ENCODE measurements around the gene TLE5.
"Not testable (repeated sequence)": the region's sequence is repeated elsewhere in the genome, so short reads cannot be mapped to it uniquely, and the experiment has no call there.

The TLE5 gene

DNA sequence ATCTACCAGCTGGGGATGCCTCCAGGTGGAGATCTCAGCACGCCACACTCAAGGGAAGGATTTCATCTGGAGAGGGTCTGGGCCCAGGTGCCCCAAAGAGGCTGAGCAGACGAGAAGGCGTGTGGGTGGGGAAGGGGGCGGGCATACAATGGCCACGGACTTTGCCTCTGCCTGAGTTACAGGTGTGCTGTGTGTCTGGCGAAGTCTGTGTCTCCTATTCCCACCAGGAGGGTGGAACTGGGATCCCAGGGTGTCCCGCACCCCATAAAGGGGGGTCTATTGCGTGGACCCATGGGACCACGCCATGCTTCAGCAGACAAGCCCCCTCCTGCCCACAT is 36.8 kb downstream of the TLE5 start:
- no peak for DNase-seq (ENCODE audit: low read depth)

DNA sequence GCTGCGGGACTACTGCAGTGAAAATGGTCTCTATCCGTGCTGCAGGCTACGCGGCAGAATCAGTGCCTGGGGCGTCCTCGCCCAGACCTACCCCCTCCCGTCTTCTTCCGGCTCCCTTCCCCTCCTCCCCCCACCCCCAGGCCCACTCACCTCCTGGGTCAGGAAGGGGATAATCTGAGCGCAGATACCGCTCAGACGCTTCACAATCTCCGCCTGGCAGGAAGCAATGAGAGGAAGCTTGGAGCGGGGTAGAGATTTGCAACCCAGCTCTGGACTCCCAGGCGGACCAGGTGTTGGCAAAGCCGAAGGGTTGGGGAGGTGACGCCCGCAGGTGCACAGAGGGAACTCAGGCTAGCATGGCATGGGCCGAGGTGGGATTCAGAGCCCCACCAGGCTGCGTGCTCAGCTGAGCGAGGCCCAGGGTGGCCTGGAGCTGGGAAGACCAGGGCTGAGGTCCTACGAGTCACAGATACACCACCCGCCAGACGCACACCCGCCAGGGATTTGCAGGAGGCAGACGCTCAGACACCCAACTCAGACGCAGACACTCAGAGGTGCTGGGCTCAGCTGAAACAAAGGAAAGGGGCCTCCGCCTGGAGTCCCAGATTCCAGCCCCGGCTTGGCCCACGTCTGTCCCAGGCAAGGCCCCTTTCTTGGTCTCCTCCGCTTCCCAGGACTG is 37.3 kb downstream of the TLE5 start:
- DNase-seq (ENCODE audit: low read depth), result no peak

DNA sequence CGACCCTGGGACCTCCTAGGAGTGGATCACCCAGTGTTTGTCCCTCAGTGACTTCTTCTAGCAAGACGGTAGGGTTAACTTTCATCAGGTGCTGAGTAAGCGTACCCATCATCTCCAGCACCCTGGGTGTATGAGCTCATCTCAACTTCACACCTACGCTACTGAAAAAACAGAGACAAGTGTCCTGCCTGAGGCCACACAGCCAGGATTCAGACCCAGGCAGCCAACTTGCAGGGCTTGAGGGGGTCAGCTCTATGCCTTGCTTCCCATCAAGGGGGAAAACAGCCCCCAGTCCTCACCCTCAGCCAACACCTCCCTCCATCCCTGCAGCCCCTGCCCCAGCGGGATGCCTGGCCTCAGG is 37.8 kb downstream of the TLE5 start:
- DNase-seq (ENCODE audit: low read depth), result no peak

DNA sequence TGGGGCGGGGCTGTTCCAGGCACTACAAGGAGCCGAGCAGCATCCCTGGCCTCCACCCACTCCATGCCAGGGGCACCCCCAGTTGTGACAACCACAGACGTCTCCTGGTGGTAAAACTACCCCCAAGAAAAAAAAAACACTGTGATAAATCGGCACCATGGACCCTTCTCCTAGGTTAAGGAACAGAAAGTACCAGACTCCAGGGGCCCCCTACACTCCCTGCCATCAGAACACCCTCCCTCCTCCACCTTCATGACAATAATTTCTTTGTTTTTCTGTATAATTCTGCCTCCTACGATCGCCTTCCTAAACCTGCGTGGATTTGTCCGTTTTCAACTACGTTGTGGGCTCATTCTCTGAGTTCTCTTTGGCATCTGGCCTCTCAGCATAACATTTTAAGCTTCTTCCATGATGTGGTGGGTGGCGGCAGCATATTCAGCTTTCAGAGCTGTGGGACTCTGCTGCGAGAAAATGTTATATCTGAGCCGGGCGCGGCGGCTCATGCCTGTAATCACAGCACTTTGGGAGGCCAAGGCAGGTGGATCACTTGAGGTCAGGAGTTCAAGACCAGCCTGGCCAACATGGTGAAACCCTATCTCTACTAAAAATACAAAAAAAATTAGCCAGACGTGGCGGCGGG is 41.9 kb downstream of the TLE5 start:
- DNase-seq (ENCODE audit: low read depth), result no peak

DNA sequence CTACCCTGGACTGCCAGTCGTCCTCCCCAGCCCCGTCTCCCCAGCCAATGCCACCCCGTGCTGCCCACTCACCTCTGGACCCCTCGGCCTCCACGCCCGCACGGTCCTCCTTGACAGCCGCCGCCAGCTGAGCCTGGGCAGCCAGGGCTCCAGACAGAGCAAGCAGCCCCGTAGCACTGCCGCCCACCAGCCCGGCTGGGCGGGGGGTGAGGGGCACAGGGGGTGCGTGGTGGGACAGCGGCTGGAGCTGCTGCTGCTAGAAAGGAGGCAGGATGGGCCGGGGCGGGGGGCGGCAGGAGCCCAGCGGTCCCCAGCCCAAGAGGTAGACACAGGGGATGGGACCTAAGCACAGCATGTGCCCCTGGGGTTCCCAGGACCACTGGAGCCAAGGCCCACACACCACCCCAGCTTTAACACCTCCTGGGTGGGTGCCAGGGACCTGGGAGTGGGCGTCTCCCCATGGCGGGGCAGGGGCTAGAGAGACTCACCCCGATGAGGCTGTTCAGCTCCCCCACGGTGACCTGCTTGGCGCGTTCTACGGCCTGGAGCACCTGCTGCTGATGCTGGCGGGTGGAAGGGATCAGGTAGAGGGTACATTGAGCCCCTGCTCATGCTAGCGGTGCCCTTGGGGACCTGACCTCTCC is 43.0 kb downstream of the TLE5 start:
- DNase-seq (ENCODE audit: low read depth), result no peak

DNA sequence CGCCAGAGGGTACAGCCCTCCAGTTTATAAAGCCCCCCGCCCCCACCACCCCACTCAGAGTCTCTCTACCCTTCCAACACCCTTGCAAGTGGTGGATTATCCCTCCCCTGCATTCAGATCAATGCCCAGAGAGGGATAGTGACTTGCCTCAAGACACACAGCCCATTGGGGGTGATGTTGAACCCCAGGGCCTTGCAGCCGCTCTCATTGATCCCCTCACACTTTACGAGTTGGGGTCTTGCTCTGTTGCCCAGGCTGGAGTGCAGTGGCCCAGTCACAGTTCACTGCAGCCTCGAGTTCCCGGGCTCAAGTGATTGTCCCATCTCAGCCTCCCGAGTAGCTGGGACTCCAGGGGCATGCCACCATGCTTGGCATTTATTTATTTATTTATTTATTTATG is 44.4 kb downstream of the TLE5 start:
- no peak for DNase-seq (ENCODE audit: low read depth)

DNA sequence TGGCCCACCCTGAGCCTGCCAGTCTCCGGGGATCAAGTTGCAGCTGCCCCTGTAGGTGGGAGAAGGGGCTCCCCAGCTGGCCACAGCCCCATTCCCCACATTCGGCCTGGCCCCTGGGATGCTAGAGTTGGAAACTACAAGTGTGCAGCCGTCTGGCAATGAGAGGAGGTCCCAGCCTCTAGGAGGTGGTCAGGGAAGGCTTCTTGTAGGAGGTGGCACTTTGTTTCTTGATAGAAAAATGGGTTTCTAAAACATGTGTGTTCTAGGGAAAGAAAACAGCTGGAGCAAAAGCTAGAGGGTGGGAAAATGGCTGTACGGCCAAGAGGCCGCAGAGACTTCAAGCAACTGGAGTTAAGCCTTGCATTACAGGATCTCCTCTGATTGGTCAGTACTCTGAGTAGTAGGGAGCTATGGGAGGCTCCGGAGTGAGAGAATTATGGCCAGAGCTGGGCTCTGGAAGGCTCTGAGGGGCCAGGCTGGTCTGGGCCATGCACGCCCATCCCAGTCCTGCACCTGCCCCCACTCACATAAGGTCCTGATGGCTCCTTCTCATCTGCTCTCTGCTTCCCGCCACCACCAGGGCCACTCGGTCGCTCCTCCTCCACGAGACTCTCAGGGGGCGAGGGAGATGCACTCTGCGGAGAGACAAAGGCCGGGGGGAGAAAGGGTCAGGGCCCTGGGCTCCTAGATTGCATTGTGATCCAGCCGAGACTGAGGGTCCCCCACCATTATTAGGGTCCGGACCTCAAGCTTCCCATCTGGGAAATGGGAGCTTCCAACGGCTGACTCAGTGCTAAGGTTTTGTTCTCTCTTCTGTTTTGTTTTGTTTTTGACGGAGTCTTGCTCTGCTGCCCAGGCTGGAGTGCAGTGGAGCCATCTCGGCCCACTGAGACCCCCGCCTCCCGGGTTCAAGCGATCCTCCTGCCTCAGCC is 46.9 kb downstream of the TLE5 start:
- DNase-seq (ENCODE audit: low read depth), result no peak

DNA sequence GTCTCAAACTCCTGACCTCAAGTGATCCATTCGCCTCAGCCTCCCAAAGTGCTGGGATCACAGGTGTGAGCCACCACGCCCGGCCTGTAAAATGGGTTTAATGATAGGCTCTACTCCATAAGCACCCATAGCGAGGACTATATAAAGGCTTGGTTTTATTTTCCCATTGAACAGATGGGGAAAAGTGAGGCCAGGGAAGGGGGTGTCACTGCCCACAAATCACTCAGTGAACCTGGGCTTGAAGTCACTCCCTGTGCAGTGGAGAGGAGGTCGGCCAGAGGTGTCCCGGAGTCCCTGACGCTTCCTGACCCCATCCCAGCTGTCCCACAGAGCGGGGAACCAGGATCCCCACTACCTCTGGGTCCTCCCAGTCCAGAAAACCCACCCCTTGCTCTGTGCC is 48.2 kb downstream of the TLE5 start:
- no peak for DNase-seq (ENCODE audit: low read depth)

DNA sequence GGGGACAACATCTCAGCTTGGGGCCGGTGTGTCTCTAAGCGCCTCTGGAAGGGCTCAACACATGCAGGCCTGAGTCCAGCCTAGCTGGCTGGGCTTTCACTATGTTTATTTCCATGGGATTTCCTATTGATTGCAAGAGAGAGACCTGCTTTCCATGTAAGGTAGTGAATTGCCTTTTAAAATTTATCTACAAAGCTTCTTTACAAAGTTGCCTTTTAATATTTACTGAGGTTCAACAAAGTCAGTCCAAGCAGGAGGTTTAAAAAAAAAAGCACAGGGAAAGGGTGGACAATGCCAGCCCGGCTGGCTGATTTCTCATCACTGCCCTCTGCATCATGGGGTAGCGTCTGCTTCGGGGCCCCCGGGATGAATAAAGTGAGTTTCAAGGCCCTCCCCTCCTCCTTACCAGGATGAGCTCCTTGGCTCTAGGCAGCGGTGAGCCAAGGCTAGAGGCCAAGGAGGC is 49.0 kb downstream of the TLE5 start:
- no peak for DNase-seq (ENCODE audit: low read depth)

DNA sequence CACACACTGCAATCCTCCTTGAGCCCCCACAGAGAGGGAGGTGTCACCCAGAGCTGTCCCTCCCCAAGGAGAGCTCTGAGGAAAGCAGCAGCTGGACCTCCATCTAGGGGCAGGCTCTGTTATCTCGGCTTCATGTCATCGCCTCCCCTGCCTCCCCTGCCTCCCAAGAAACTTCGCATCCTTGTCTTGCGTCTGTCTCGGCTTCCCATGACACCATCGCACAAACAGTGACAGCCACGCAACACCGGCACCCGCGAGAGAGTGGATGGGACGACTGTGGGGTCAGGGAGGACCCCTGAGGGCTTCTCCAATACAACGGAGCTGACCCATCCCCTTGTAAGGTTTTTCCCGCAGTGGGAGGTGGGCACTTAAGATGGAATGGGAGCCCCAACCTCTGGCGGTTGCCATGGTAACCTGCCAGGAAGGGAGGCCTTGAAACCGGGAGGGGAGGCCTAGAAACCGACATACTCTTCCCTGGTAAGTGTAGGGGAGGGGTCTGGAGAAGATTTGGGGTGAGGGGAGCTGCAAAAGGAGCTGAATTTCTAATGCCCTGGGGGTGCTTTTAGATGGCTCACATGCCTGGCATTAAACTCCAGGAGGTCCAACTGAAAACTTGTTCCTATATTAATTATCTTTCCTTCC is 49.6 kb downstream of the TLE5 start:
- no peak for DNase-seq (ENCODE audit: low read depth)

DNA sequence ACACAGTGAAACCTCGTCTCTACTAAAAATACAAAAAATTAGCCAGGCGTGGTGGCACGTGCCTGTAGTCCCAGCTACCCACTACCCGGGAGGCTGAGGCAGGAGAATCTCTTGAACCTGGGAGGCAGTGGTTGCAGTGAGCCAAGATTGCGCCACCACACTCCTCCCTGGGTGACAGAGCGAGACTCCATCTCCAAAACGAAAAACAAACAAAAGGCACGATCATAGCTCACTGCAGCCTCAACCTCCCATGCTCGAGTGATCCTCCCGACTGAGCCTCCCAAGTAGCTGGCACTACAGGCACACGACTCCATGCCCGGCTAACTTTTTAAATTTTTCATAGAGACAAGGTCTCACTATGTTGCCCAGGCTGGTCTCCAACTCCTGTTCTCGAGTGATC is 50.2 kb downstream of the TLE5 start:
- DNase-seq (ENCODE audit: low read depth), result not testable (repeated sequence)

DNA sequence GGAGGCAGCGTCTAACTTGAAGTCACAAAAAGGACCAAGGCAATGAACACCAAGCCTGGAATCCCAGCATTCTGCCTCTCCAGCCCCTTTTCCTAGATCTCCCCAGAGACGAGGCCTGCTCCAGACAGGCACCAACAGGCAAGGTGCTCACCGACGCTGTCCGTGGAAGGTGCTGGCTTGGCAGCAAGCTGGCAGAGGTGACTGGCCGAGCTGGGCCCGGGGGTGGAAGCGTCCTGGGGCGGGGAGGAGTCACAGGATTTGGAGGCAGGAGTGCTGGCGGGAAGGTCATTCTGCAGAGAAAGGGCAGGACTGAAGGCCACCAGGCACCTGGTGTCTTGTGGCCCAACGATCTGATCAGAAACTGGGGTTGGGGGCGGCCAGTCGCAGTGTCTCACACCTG is 51.4 kb downstream of the TLE5 start:
- DNase-seq (ENCODE audit: low read depth), result no peak

DNA sequence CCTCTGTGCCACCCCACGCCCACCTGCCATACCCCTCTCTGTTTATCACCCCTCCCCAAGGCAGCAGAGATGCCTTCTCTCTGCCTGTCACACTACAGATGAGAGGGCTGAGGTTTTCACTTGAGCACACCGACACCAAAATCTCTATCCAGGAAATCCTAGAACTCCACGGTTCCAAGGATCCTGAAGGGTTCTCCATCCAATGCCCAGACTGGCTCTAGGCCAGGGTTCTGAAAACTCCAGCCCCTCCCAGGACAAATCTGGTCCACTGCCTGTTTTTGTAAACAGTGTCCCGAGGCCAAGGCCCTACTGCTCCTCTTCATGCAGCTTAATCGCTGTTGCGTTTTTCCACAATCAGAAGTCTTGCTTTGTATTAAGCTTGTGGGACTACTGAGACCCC is 53.3 kb downstream of the TLE5 start:
- DNase-seq (ENCODE audit: low read depth), result no peak

DNA sequence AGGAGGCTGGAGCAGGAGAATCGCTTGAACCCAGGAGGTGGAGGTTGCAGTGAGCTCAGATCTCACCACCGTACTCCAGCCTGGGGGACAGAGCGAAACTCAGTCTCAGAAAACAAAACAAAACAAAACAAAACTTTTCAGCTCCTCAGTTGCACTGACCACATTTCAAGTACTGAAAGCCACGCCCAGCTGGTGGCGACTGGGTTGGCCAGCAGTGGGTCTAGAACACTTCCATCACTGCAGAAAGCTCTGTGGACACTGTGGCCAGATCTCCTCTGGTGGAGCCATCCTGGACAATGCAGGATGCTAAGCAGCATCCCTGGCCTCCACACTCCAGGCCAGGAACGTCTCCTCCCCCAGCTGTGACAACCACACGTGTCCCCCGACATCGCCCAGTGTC is 54.3 kb downstream of the TLE5 start:
- no peak for DNase-seq (ENCODE audit: low read depth)

DNA sequence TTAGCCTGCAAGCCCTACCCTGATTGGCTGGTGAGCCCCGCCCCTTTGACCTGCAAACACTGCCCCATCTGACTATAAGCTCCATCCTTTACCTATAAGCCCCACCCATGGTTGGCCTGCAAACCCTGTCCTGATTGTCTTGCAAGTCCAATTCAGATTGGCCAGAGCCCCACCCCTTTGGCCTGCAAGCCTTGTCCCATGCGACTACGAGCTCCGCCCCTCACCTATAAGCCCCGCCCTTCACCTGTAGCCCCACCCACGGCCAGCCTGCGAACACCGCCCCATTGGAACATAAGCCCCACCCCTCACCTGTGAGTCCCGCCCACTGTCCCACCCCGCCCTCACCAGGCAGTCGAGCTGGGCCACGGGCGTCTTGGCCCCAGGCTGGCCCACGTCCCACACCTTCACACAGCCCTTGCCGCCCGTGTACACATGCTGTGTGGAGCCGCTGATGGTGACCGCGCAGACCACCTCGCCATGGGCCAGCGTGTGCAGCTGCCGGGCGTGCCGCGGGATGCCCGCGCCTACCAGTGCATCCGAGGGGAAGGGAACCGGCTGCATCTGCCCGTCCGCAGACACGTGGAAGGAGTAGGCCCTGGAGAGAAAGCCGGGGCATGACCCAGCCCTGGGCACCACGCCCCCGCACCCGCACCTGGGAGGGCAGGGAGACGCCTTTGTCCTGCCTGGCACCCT is 56.1 kb downstream of the TLE5 start:
- DNase-seq (ENCODE audit: low read depth), result no peak

DNA sequence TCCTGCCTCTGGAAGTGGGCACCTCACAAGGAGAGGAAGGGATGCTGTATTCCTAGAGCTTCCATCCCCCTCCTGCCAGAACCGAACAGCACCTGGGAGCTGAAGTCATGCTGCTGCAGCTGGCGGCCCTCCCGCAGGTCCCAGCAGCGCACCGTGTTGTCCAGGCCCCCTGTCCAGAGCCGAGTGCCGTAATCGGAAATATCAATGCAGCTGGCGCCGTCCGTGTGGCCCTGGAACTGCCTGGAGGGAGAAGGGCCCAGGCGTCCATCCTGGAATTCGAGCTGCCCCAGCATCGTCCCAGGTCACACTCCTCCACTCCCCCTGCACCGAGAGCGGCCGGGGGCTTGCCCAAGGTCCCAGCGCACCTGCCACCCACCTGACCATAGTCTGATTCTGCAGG is 57.0 kb downstream of the TLE5 start:
- no peak for DNase-seq (ENCODE audit: low read depth)

DNA sequence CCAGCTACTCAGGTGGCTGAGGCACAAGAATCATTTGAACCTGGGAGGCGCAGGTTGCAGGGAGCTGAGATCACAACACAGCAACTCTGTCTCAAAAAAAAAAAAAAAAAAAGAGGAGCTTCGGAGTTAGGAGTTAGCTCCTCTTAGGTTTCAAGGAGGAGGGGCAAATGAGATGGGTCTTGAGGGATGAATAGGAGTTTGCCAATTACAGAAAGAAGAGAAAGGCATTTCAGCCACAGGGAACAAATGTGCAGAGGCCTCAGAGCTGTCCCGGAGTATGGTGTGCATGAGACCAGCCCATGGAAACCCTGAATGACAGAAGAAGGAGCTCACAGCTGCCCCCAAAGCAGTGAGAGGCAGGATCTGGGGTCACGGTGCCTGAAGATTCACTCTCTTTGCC is 57.8 kb downstream of the TLE5 start:
- DNase-seq (ENCODE audit: low read depth), result no peak

DNA sequence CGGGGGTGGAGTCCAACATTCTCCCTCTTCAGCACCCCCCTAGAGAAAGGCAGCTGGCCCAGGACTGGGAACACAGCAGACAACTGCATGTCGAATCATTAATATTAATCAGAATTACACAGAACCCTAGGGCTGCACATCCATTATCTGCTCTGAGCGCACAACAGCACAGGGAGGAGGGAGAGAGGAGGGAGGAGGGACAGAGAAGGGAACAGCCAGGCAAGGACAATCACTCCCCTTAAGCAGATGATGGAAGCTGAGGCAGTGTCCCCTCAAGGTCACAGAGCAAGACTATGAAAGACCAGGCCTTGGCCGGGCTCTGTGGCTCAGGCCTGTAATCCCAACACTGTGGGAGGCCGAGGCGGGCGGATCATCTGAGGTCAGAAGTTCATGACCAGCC is 59.2 kb downstream of the TLE5 start:
- no peak for DNase-seq (ENCODE audit: low read depth)
